NB4 (cell line): ENCODE measurements around the gene CDH13.

Experiments
- DNase-seq: peaks from one replicate; pipeline ENCODE4 v3.0.0; 2010; ENCODE audit warnings: low read depth
- H3K4me3 ChIP-seq: one replicate; pipeline ENCODE4 v1.5.1; 2011; ENCODE audit warnings: mild to moderate bottlenecking, low read depth, low read length, moderate library complexity
- CTCF ChIP-seq: IDR thresholded peaks from one replicate; pipeline ENCODE4 v1.5.1; 2012; ENCODE audit warnings: low read depth, low read length
- MYC ChIP-seq: IDR thresholded peaks from 2 replicates; pipeline ENCODE4 v1.6.1; 2011; ENCODE audit warnings: low read depth, low read length
- POLR2A ChIP-seq: IDR thresholded peaks from 2 replicates; pipeline ENCODE4 v1.6.1; 2011; ENCODE audit warnings: mild to moderate bottlenecking; ENCODE audit not compliant: insufficient read length; ENCODE audit errors: extremely low read depth
- TF ChIP-seq, protein P1 (sequence below): IDR thresholded peaks from 2 replicates; pipeline ENCODE4 v1.6.1; 2011; ENCODE audit warnings: low read depth, low read length

CDH13 gene

DNA sequence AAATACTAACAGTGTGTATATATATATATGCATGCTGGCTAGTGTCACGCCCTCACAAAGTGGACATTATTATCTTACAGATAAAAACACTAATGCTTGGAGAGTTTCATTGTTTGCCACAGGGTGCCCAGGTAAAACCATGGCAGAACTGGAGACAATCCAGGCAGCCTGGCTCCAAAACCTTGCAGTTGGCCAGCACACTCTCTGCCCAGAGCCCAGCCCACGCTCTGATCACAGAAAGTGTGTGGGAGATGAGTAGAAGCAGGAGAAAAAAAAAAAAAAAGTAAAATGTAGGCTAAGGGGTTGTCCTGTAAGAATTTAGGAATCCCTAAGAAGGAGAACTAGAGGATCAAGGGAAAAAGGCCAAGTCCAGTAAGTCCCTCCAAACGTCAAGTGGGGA lies 538.0 kb downstream of the CDH13 start:
- TF ChIP-seq, protein P1, sequence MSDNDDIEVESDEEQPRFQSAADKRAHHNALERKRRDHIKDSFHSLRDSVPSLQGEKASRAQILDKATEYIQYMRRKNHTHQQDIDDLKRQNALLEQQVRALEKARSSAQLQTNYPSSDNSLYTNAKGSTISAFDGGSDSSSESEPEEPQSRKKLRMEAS, result no peak
- no peak for TF ChIP-seq MYC
- no peak for TF ChIP-seq CTCF
- TF ChIP-seq POLR2A, result no peak
- H3K4me3 ChIP-seq, result no peak overlapping the region
- DNase-seq, result no peak

- no peak for DNase-seq
- no peak overlapping the region for H3K4me3 ChIP-seq
- TF ChIP-seq CTCF (no peak), POLR2A (no peak), MYC (no peak)
- TF ChIP-seq, protein P1, result no peak
Observed at GRCh38 chr16:83171396-83171795, 544.6 kb downstream of the CDH13 start.

GRCh38 chr16:83174671-83175070 lies 547.9 kb downstream of the CDH13 start:
- no peak for DNase-seq
- no peak overlapping the region for H3K4me3 ChIP-seq
- TF ChIP-seq, protein P1, result no peak
- TF ChIP-seq MYC, result no peak
- no peak for TF ChIP-seq CTCF
- no peak for TF ChIP-seq POLR2A

DNA sequence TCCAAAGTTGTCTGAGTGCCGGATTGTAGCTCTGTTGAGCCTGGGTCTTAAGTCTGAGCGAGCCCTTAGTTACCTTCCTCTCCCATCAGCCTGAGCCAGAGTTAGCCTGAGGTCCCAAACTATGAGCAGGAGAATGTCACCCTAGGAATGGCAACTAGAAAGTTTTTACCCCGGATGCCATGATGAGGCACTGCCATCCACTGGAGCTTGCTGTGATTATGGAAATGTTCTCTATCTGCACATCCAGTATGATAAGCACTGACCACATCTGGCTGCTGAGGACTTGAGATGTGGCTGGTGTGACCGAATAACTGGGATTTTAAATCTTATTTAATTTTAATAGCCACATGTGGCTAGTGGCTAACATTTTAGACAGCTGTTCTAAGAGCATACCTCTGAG lies 550.0 kb downstream of the CDH13 start:
- no peak for DNase-seq
- no peak overlapping the region for H3K4me3 ChIP-seq
- TF ChIP-seq, protein P1, result no peak
- TF ChIP-seq POLR2A (no peak), CTCF (no peak), MYC (no peak)

DNA sequence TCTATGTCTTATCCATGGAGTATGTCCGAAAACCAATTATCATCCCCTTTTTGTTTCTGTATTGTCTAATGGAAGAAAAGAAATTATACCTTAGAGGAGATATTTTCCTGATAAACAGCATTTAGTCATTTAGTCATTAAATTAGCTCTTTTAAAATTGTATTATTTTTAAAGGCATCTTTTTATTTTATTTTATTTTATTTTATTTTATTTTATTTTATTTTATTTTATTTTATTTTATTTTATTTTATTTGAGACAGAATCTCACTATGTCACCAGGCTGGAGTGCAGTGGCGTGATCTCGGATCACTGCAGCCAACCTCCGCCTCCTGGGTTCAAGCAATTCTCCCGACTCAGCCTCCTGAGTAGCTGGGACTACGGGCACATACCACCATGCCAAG lies 559.1 kb downstream of the CDH13 start:
- TF ChIP-seq, protein P1, result no peak
- TF ChIP-seq POLR2A (no peak), MYC (no peak), CTCF (no peak)
- no peak for DNase-seq
- no peak overlapping the region for H3K4me3 ChIP-seq

DNA sequence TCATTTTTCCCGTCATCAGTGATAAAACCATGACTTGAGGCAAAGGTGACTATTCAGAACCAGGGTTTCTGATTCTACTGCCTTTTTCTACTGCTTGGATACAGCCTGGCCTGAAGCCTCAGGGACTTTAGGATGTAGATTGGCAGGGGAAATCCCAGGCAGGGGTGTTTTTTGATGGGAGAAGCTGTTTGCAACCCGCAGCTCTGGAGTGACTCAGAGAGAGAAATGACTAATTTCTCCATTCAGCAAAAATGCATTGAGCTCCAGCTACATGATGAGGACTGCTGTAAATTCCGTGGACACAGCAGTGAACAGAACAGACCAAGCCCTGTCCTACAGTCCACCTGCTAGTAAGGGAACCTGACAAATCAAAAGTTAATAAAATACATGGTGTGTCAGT lies 560.6 kb downstream of the CDH13 start:
- TF ChIP-seq CTCF (no peak), POLR2A (no peak), MYC (no peak)
- TF ChIP-seq, protein P1, result no peak
- DNase-seq, result no peak
- no peak overlapping the region for H3K4me3 ChIP-seq
